ENCODE results near the gene TRIM31.

DNA sequence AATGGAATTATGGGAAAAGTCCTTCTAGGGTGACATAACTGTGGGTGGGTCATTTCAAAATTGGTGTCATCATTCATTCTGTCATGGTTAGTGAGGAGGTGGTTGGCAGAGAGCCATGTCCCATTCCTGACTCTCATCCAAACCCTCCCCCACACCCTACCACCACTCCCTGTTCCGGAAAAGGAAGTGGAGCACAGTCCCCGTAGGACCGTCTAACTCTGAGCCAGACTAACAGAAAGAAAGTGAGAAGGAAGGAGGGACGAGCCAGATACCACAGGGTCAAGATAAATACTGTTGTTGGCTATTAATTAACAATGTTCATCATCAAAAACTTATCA, 43.3 kb upstream of the TRIM31 start:
- TF ChIP-seq GATA2 (IDR thresholded peaks at IDR 0.05; ENCODE audit: low read depth, low read length) (no peak), GATA3 (IDR thresholded peaks at IDR 0.05; ENCODE audit: low read depth, low read length) (no peak)

Data from SH-SY5Y (cell line).